ENCODE measurements around the gene TPRKB.
"Not testable (repeated sequence)": the region's sequence is repeated elsewhere in the genome, so short reads cannot be mapped to it uniquely, and the experiment has no call there.

TPRKB gene

DNA sequence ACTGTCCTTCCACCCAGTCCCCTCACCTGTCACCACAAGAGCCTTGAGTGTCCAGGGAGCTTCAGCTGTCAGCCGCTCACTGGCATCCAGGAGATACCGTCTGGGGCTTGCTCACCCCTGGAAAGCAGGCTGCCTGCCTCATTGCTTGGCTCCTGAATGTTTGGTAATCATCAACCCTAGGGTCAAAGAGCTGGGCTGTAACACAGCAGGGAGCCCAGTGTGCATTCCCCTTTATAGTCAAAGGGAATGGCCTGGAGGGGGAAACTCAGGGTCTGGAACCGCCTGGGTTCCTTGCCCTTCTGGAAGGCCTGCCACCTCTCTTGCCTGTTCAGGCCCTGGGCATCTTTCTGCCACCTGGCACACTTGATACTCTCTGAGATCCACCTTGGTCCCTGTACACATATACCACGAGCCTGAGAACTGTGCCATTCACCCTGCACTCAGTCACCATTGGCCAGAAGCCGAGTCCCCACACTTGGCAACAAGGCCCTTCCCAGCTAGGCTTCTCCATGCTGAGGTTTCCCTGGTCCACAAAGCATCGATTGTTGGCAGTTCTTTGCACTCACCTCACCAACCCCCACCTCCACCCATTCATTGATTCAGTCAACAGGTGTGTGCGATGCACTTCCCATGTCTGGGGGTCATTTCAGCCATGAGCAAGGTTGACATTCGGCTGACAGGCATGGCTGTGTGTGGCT lies 35.0 kb downstream of the TPRKB start:
- Histone ChIP-seq H3K36me3 (no peaks in the 10 kb centered on the region), H3K27ac (no peak overlapping the region), H3K4me1 (ENCODE audit: control insufficient read depth in 1 of 2, insufficient read depth in 1 of 2, low read depth in 1 of 2, low read length in 1 of 2) (peaks cover 24 to 52% of the 10 kb centered on the region in 2 experiments), H3K4me3 (ENCODE audit: low read depth in 1 of 2, low read length in 1 of 2) (no peak overlapping the region), H3K27me3 (no peaks in the 10 kb centered on the region), H3K9me3 (no peaks in the 10 kb centered on the region)
- TF ChIP-seq, protein P1, sequence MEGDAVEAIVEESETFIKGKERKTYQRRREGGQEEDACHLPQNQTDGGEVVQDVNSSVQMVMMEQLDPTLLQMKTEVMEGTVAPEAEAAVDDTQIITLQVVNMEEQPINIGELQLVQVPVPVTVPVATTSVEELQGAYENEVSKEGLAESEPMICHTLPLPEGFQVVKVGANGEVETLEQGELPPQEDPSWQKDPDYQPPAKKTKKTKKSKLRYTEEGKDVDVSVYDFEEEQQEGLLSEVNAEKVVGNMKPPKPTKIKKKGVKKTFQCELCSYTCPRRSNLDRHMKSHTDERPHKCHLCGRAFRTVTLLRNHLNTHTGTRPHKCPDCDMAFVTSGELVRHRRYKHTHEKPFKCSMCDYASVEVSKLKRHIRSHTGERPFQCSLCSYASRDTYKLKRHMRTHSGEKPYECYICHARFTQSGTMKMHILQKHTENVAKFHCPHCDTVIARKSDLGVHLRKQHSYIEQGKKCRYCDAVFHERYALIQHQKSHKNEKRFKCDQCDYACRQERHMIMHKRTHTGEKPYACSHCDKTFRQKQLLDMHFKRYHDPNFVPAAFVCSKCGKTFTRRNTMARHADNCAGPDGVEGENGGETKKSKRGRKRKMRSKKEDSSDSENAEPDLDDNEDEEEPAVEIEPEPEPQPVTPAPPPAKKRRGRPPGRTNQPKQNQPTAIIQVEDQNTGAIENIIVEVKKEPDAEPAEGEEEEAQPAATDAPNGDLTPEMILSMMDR (IDR thresholded peaks at IDR 0.05), result no peak

DNA sequence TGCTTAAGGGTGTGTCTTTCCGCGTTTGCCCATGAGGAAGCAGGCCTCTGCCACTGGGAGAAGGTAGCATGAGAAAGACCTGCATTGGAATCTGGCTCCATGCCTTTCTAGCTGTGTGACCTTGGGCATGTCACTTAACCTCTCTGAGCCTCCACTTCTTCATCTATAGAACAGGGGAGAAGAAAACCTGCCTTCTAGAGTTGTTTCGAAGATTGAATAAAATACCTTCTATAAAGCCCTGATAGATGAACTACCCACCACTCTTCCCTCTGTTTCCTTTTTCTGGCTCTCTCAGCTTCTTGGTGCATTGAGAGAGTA lies 35.7 kb downstream of the TPRKB start:
- H3K27me3 ChIP-seq; H3K4me3 ChIP-seq (ENCODE audit: low read depth in 1 of 2, low read length in 1 of 2); H3K27ac ChIP-seq; H3K9me3 ChIP-seq; H3K36me3 ChIP-seq: not testable (repeated sequence)
- peaks cover 24 to 52% of the 10 kb centered on the region in 2 experiments for H3K4me1 ChIP-seq (ENCODE audit: control insufficient read depth in 1 of 2, insufficient read depth in 1 of 2, low read depth in 1 of 2, low read length in 1 of 2)

DNA sequence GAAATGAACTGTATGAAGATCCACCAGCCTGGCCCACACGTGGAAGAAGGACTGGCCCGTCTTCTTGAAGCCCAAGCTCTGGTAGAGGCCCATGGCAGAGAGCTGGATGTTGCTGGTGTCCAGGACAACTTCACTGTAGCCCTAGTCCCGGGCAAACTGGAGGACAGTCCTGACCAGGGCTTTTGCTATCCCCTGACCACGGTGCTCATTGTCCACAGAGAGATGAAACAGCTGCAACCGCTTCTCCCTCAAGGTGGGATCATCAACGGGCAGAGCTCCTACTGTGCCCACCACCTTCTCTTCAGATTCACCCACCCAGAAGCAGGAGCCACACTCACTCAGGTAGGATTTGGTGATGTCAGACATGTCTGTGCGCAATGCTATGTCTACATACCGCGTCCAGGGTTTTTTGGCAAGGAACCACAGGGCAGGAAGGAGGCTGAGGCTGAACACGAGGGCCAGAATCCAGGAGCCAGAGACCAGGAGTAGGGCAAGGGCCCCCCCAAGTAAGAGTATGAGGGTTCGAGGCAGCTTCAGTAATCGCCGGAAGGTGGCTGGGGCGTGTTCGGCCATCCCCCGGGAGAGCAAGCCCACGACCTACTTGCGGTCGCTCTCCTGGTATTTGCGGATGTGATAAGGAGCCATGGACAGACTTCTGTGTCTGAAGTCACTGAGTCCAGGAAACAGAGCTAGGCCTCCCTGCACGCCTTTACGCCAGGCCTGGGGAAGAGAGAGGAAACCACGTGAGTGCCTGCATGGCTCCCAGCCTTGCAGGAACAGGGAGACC lies 36.3 kb downstream of the TPRKB start:
- H3K27ac ChIP-seq, result peak overlapping the region; percentile 54
- no peak overlapping the region for H3K4me3 ChIP-seq (ENCODE audit: low read depth in 1 of 2, low read length in 1 of 2)
- TF ChIP-seq, protein P1 (IDR thresholded peaks at IDR 0.05), result no peak
- H3K9me3 ChIP-seq, result no peaks in the 10 kb centered on the region
- H3K4me1 ChIP-seq (ENCODE audit: control insufficient read depth in 1 of 2, insufficient read depth in 1 of 2, low read depth in 1 of 2, low read length in 1 of 2), result peaks cover 24 to 52% of the 10 kb centered on the region in 2 experiments
- no peaks in the 10 kb centered on the region for H3K36me3 ChIP-seq
- no peaks in the 10 kb centered on the region for H3K27me3 ChIP-seq

DNA sequence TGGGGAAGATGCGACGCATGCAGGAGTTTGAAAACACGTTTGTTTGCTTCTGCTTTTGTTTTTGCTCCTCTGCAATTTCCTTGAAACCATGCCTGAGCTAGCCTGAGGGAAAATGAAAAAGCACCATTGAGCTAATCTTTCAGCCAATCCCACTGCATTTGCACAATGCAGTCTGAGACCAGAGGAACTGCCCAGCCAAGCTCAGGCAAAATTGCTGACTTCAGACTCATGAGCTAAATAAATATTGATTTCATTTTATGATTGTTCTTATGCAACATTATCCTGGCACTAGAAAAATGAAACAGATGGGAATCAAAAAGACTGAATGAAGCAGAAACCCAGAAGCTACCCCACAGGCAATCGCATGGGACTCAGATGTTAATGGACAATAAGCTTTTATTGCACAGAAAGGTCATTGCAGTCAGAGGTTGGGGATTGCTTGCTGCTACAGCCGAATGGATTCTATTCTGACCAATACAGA lies 37.0 kb downstream of the TPRKB start:
- TF ChIP-seq, protein P1 (IDR thresholded peaks at IDR 0.05), result no peak
- Histone ChIP-seq H3K36me3 (no peaks in the 10 kb centered on the region), H3K27me3 (no peaks in the 10 kb centered on the region), H3K4me3 (ENCODE audit: low read depth in 1 of 2, low read length in 1 of 2) (no peak overlapping the region), H3K4me1 (ENCODE audit: control insufficient read depth in 1 of 2, insufficient read depth in 1 of 2, low read depth in 1 of 2, low read length in 1 of 2) (peaks cover 24 to 52% of the 10 kb centered on the region in 2 experiments), H3K27ac (peak overlapping the region; percentile 54), H3K9me3 (no peaks in the 10 kb centered on the region)

DNA sequence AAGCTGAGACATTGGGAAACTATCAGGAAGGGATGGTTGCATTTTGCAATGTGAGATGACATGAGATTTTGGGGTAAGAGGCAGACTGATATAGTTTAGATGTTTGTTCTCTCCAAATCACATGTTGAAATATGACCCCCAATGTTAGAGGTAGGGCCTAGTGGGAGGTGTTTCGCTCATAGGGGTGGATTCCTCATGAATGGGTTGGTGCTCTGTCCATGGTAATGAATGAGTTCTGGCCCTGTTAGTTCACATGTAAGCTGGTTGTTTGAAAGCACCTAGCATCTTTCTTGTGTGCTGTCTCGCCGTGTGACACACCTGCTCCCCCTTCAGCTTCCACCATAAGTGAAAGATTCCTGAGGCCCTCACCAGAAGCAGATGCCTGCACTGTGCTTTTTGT lies 37.7 kb downstream of the TPRKB start:
- H3K27ac ChIP-seq, result no peak overlapping the region
- H3K36me3 ChIP-seq, result no peaks in the 10 kb centered on the region
- H3K27me3 ChIP-seq, result no peaks in the 10 kb centered on the region
- no peak overlapping the region for H3K4me3 ChIP-seq (ENCODE audit: low read depth in 1 of 2, low read length in 1 of 2)
- TF ChIP-seq, protein P1 (IDR thresholded peaks at IDR 0.05), result no peak
- H3K9me3 ChIP-seq, result no peaks in the 10 kb centered on the region
- peaks cover 24 to 50% of the 10 kb centered on the region in 2 experiments for H3K4me1 ChIP-seq (ENCODE audit: control insufficient read depth in 1 of 2, insufficient read depth in 1 of 2, low read depth in 1 of 2, low read length in 1 of 2)

DNA sequence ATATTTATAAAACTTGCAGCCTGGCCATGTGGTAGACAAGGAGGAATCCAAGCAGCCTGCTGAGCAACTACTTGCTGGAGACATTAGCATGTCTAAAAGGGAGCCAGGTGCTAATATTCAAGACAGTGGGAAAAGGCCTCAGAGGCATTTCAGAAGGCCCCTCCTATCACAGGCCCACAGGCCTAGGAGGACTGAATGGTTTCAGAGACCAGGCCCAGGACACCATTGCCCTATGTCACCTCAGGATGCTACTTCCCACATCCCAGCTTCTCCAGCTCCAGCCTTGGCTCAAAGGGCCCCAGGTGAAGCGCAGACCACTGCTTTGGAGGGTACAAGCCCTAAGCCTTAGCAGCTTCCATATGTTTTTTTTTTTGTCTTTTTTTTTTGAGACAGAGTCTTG lies 39.0 kb downstream of the TPRKB start:
- H3K27me3 ChIP-seq, result no peaks in the 10 kb centered on the region
- no peak overlapping the region for H3K4me3 ChIP-seq (ENCODE audit: low read depth in 1 of 2, low read length in 1 of 2)
- TF ChIP-seq, protein P1 (IDR thresholded peaks at IDR 0.05), result no peak
- H3K36me3 ChIP-seq, result no peaks in the 10 kb centered on the region
- H3K4me1 ChIP-seq (ENCODE audit: control insufficient read depth in 1 of 2, insufficient read depth in 1 of 2, low read depth in 1 of 2, low read length in 1 of 2), result peaks cover 24 to 37% of the 10 kb centered on the region in 2 experiments
- no peaks in the 10 kb centered on the region for H3K9me3 ChIP-seq
- no peak overlapping the region for H3K27ac ChIP-seq
